ENCODE results near the gene ARHGEF28.

Gene ARHGEF28

GRCh38 chr5:73733219-73733618 is 107.2 kb downstream of the ARHGEF28 start:
- H3K27ac ChIP-seq = no peak overlapping the region
- H3K36me3 ChIP-seq = no peaks in the 10 kb centered on the region; the same call in 1 of the 2 replicates
- TF ChIP-seq CTCF (IDR thresholded peaks at IDR 0.05; ENCODE audit: low read depth, low read length) = no peak
- H3K9me3 ChIP-seq (ENCODE audit: severe bottlenecking) = no peaks in the 10 kb centered on the region
- no peak overlapping the region for H3K4me3 ChIP-seq (ENCODE audit: low read depth, low read length)
- DNase-seq = no peak
- no peaks in the 10 kb centered on the region for H3K27me3 ChIP-seq (ENCODE audit: insufficient read depth, low read depth, severe bottlenecking)

DNA sequence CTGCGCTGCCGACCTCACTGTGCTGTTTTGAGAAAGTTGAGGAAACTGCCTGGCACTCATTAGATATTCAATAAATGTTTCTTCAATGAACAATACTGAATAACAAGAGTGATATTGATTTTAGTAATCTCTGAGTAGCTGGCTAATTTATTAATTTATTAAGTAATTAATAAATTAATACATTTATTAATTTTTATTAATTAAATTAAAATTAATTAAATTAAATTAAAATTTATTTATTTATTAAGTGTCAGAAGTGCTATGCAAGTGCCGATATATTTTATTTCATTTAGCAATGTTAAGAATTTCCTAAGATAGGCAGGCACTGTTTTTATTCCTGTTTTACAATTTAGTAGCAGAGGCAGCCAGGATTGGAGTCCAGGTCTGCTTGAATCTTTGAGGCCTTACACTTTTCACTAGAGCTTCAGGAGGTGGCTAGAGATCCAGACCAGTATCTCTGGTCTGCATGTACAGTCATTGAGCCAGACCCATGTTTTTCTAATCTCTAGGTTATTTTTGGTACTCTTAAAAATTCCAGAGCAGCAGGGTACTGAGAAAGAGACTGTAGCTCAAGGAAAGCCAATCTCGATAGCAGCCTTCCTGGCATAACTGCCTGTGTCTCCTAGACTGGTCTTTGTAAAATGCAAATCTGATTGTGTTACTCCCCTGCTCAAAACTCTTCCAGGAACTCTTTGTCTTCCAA is 109.2 kb downstream of the ARHGEF28 start:
- Histone ChIP-seq H3K4me3 (ENCODE audit: low read depth, low read length) (no peak overlapping the region), H3K36me3 (no peaks in the 10 kb centered on the region; the same call in 1 of the 2 replicates)
- no peak for TF ChIP-seq CTCF (IDR thresholded peaks at IDR 0.05; ENCODE audit: low read depth, low read length)

GRCh38 chr5:73739650-73740049 is 113.7 kb downstream of the ARHGEF28 start:
- Histone ChIP-seq H3K27ac (no peak overlapping the region), H3K4me3 (ENCODE audit: low read depth, low read length) (no peak overlapping the region), H3K9me3 (ENCODE audit: severe bottlenecking) (no peaks in the 10 kb centered on the region), H3K27me3 (ENCODE audit: insufficient read depth, low read depth, severe bottlenecking) (no peaks in the 10 kb centered on the region), H3K36me3 (no peaks in the 10 kb centered on the region; the same call in 1 of the 2 replicates)
- no peak for DNase-seq
- TF ChIP-seq CTCF (IDR thresholded peaks at IDR 0.05; ENCODE audit: low read depth, low read length) = no peak

More for the DNA sequence above, 109.2 kb downstream of the ARHGEF28 start:
- H3K9me3 ChIP-seq (ENCODE audit: severe bottlenecking) = no peaks in the 10 kb centered on the region
- DNase-seq = no peak
- no peak overlapping the region for H3K27ac ChIP-seq
- H3K27me3 ChIP-seq (ENCODE audit: insufficient read depth, low read depth, severe bottlenecking) = no peaks in the 10 kb centered on the region

- no peak overlapping the region for H3K4me3 ChIP-seq (ENCODE audit: low read depth, low read length)
- DNase-seq = no peak
- TF ChIP-seq CTCF (IDR thresholded peaks at IDR 0.05; ENCODE audit: low read depth, low read length) = no peak
- H3K27me3 ChIP-seq (ENCODE audit: insufficient read depth, low read depth, severe bottlenecking) = no peaks in the 10 kb centered on the region
- no peaks in the 10 kb centered on the region for H3K9me3 ChIP-seq (ENCODE audit: severe bottlenecking)
- no peaks in the 10 kb centered on the region; the same call in 1 of the 2 replicates for H3K36me3 ChIP-seq
- H3K27ac ChIP-seq = no peak overlapping the region
Observed at GRCh38 chr5:73740274-73740790, 114.3 kb downstream of the ARHGEF28 start.

DNA sequence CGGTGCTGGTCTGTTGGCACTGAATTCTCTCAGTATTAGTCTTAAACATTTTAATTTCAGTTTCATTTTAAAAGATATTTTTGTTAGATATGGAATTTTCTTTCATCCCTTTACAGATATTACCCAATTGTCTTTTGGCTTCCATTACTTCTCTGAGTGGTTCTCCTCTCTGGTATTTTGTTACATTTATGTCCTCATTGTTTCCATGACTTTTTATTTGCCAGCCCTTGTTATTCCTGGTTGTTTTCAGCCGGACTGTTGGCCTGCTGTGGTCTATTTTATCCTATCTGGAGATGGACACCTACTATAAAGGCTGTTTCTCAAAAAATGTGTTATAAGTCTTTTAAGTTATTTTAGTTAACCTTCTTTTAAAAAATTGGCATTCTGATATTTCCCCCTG is 117.2 kb downstream of the ARHGEF28 start:
- TF ChIP-seq CTCF (IDR thresholded peaks at IDR 0.05; ENCODE audit: low read depth, low read length) = no peak
- H3K4me3 ChIP-seq (ENCODE audit: low read depth, low read length) = no peak overlapping the region
- H3K27me3 ChIP-seq (ENCODE audit: insufficient read depth, low read depth, severe bottlenecking) = no peaks in the 10 kb centered on the region
- no peaks in the 10 kb centered on the region for H3K36me3 ChIP-seq
- no peak overlapping the region for H3K27ac ChIP-seq
- no peaks in the 10 kb centered on the region for H3K9me3 ChIP-seq (ENCODE audit: severe bottlenecking)
- no peak for DNase-seq
